GM23338 (cell line): ENCODE data around the gene CAMTA1.

ENCODE experiments used
- CTCF ChIP-seq, 2 experiments: fragments of 200-600 bp in 1 of 2; sonication (generic) in 1 of 2; conservative IDR thresholded peaks; 2 replicates each; pipeline versions ENCODE4 v1.5.1 to v1.6.1; 2016 to 2017; ENCODE audit warnings: antibody characterized with exemption in 2 of 2, low read depth in 2 of 2, mild to moderate bottlenecking in 2 of 2, moderate library complexity in 1 of 2
- EZH2 ChIP-seq: fragments of 200-600 bp; sonication (generic); IDR thresholded peaks from one replicate; pipeline ENCODE4 v1.8.0; 2017; ENCODE audit warnings: antibody characterized with exemption, mild to moderate bottlenecking, low read depth; ENCODE audit not compliant: unreplicated experiment
- EZH2phosphoT487 ChIP-seq: fragments of 200-600 bp; sonication (generic); IDR thresholded peaks from one replicate; pipeline ENCODE4 v1.8.1; 2018; ENCODE audit warnings: antibody characterized with exemption; ENCODE audit not compliant: unreplicated experiment
- JUNB ChIP-seq: IDR thresholded peaks from one replicate; pipeline ENCODE4 v1.6.1; 2016; ENCODE audit warnings: antibody characterized with exemption; ENCODE audit not compliant: unreplicated experiment
- NANOG ChIP-seq: IDR thresholded peaks from 2 replicates; pipeline ENCODE4 v1.6.1; 2016; ENCODE audit warnings: antibody characterized with exemption, borderline replicate concordance
- POLR2AphosphoS5 ChIP-seq: IDR thresholded peaks from 2 replicates; pipeline ENCODE4 v1.6.1; 2016; ENCODE audit warnings: antibody characterized with exemption, low read depth
- REST ChIP-seq: IDR thresholded peaks from one replicate; pipeline ENCODE4 v1.6.1; 2018; ENCODE audit warnings: antibody characterized with exemption; ENCODE audit not compliant: unreplicated experiment
- STAT1 ChIP-seq: IDR thresholded peaks from one replicate; pipeline ENCODE4 v1.6.1; 2016; ENCODE audit warnings: antibody characterized with exemption; ENCODE audit not compliant: unreplicated experiment
- ZNF331 ChIP-seq: fragments of 250-450 bp; sonication (Bioruptor Pico); IDR thresholded peaks from 2 replicates; pipeline ENCODE4 v1.5.0; 2020; ENCODE audit warnings: low read depth, mild to moderate bottlenecking, moderate library complexity

GRCh38 chr1:7287013-7287412 is 501.8 kb downstream of the CAMTA1 start:
- peak; percentile 13 to 40; a peak in 2 of 4 replicates for TF ChIP-seq CTCF (conservative IDR thresholded peaks at IDR 0.05; ENCODE audit: low read depth in 2 of 2)
- no peak for TF ChIP-seq POLR2AphosphoS5
- no peak for TF ChIP-seq EZH2phosphoT487
- TF ChIP-seq REST = no peak
- TF ChIP-seq NANOG = no peak
- TF ChIP-seq JUNB = no peak
- no peak for TF ChIP-seq STAT1
- no peak for TF ChIP-seq EZH2
- no peak for TF ChIP-seq ZNF331 (CRISPR knock-in tag)
